SK-N-MC (cell line): ENCODE results near the gene CELF2.

ENCODE experiments used
- EZH2 ChIP-seq: fragments of 200-600 bp; sonication (generic); IDR thresholded peaks from one replicate; pipeline ENCODE4 v1.6.1; 2017; ENCODE audit warnings: antibody characterized with exemption
- FOXP2 ChIP-seq: optimal IDR thresholded peaks from 2 replicates; pipeline ENCODE3; 2011; ENCODE audit warnings: mild to moderate bottlenecking, moderate library complexity; ENCODE audit not compliant: insufficient read depth; ENCODE audit errors: extremely low read length, control extremely low read depth
- POLR2AphosphoS5 ChIP-seq: IDR thresholded peaks from 2 replicates; pipeline ENCODE4 v1.6.1; 2012; ENCODE audit warnings: mild to moderate bottlenecking, low read depth, low read length, borderline replicate concordance

DNA sequence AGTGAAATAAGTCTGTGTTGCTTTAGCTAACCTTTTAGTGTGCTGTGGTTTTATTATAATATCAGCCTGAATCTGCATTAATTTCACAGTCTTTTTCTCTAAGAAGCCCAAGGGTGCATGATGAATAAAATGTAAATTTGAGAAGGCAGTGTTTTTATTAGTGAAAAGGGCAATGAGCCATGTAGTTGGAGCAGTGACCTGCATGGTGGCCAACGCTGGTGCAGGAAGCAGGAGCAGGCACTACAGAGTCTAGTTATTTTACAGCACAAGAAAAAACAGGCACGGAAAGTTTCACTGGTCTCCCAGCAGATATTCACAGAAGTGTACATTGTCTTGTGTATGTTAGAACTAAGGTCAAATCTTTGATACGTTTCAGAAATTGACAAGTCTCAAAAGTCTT is 247.8 kb downstream of the CELF2 start:
- TF ChIP-seq EZH2: no peak
- TF ChIP-seq POLR2AphosphoS5: no peak
- no peak for TF ChIP-seq FOXP2
